Measurements from ENCODE around the gene RHOH.
"Not testable (repeated sequence)": the region's sequence is repeated elsewhere in the genome, so short reads cannot be mapped to it uniquely, and the experiment has no call there.

Gene RHOH

DNA sequence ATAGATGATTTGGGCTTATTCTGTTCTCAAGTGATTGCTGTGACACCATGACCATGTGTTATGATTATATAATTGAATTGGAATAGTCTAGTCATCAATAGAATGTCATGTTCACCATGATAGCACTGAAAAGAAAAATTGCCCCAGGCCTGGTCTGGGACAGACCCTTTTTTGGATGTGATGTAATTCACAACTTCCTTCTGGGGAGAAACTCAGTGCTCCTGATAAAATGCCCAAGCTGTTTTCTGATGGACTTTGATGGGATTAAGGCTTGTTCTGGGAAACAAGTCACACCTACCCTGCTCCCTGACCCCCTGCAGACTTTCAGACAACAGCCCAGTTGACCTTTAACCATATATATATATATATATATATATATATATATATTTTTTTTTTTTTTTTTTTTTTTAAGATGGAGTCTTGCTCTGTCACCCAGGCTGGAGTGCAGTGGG lies 65.3 kb downstream of the RHOH start:
- DNase-seq (ENCODE audit: low read depth in 2 of 2): no peak

DNA sequence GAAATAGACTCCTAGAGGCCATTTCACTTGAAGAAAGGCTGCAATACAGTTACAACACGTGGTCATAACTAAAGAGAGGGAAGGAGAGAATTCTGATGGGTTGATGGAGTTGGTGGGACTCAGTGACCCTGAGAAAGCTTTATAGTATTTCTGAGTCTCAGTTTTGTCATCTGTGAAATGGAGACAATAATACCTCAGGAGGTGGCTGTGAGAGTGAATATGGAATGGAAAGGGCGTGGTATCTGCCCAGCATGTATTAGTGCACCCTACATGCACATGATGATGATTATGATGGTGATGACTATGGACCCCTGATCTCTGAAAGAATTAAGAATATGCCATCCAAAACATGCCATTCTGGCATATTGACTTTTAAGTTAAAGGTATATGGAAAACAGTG lies 66.0 kb downstream of the RHOH start:
- no peak for DNase-seq (ENCODE audit: low read depth in 2 of 2)

DNA sequence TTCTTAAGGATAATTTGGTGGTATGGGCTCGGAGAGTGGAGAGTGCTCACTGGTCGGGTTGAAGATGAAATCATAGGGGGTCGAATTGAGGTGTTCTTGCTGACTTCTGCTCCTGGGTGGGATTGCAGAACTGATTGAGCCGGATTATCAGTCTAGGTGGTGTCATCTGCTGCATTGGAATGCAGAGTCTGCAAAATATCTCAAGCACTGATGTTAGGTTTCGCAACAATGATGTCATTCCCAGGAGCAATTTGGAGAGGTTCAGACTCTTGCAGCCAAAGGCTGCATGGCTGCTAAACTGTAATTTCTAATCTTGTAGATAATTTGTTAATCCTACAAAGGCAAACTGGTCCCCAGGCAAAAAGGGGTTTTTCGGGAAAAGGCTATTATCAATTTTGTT lies 67.7 kb downstream of the RHOH start:
- no peak for DNase-seq (ENCODE audit: low read depth in 2 of 2)

DNA sequence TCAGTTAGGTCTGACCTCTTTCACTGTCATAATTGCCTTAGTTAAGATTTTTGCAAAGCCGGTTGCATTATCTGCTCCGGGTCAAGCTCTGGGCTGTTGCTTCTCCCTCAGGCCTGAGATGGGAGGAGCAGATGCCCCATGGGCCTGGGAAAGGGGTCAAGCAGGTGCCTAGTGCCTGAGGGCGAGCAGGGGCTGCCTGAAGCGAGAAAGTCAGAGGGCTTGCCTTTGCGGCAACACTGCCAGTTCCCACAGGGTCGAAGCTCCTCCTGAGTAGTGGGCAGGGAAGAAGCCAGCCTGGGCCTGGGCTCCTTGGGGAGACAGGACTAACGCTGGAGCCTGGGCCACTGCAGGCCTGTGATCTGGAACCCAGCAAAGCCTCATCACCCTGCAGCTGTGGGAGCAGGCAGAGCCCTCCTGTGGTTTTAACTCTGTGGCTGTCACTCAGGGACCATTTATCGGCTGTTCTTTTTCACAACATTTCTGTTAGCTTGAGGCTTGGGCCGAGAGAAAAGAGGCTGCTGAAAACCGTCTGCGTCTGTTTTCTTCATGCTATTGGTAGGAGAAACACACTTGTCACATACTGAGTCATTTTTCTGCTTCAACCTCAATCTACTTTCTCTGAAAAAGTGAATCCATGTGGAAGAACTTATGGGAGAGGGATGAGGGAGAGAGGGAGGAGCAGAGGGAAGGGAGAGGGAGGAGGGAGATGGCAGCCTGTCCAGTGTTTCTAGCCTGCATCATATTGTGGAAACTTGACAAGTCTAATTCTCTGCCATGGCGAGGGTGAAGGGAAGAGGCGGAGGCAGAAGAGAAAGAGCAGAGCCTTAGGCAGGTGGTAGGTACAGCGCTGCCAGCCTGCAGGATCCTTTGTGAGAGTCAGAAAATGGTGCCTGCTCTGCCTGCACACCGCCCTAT lies 68.4 kb downstream of the RHOH start:
- DNase-seq (ENCODE audit: low read depth in 2 of 2): no peak

DNA sequence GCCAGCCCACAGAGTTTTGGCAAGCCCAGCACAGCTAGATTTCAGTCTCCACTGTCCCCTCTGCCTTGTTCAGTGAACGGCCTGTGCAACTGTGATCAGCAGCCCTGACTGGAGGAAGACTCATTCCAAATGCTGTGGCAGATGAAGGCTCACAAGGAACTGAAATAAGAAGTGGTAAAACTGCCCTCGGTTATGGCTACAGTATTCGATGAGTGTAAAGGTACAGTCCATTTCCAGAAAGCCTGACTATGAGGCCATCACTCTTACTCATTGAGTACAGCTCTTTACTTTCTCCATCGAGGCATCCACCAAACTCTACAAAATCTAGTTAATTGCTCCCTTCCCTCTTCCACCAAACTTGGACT lies 69.1 kb downstream of the RHOH start:
- DNase-seq (ENCODE audit: low read depth in 2 of 2): no peak

DNA sequence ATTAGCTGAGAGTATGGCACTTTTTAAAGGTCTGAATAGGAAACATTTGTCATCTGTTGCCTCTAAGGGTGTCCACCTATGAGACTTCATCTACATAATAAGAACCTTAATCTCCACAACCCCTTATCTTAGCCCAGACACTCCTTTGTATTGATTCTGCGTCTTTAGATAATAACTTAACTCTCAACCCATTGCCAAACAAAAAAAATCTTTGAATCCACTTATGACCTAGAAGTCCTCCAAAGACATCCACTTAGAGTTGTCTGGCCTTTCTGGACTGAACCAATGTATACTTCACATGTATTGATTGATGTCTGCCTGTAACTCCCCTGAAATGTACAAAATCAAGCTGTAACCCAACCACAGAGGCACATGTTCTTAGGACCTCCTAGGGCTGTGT lies 72.3 kb downstream of the RHOH start:
- DNase-seq (ENCODE audit: low read depth in 2 of 2): no peak

DNA sequence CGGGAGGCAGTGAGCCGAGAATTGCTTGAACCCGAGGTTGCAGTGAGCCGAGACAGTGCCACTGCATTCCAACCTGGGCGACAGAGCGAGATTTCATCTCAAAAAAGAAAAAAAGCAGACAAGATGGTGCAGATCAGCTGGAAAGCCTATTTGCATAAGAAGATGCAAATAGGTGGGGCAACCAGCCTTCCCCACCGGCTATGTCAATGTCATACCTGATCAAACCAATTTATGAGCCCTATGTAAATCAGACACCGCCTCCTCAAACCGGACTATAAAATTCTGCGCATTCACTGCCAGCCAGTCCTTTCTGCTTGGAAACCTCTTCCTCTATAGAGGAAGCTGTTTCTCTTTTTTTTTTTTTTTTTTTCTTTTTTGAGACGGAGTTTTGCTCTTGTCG lies 73.8 kb downstream of the RHOH start:
- no peak for DNase-seq (ENCODE audit: low read depth in 2 of 2)

DNA sequence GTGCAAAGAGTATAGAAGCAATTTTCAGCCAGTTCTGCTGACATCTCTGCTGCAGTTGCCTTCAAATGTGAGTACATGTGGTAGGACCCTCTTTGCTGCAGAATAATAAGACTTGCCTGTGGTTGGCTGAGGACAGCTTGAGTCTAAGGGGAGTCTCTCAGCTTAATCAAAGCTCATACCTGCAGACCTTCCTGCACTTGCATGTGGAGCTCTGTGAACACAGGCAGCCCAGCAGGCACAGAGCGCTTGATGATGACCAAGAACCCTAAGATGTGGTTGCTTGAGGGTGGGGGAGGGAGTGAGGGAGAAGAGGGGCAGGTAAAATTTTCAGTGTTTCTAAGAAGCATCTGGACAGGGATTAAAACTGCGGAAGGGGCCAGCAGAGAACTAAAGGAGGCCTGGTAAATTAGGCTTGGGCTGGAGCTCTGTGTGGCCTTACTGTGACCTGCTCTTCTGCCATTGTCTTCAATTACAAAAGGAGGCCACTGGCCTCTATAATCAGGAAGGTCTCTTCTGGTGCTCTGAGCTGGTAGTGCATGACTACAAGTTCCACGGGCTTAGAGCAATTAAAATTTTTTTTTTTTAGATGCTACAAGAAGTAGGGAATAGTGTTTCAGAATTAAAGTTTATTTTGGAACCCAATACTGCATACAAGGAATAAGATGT lies 78.4 kb downstream of the RHOH start:
- no peak for DNase-seq (ENCODE audit: low read depth in 2 of 2)

DNA sequence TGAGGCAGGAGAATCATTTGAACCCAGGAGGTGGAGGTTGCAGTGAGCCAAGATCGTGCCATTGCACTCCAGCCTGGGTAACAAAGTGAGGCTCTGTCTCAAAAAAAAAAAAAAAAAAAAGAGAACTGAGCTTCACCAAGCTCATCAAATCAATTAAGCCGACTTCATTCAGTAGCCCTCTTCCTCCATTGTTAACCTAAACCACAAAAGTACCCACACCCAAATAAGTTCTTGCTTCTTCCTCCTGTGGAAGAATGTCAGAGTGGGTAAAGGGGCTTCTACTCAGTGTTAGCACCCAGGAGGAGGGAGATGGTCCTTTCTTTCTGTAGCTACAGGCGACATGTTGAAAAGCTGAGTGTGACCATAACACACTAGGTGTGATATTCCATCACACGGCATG lies 79.7 kb downstream of the RHOH start:
- DNase-seq (ENCODE audit: low read depth in 2 of 2): no peak

DNA sequence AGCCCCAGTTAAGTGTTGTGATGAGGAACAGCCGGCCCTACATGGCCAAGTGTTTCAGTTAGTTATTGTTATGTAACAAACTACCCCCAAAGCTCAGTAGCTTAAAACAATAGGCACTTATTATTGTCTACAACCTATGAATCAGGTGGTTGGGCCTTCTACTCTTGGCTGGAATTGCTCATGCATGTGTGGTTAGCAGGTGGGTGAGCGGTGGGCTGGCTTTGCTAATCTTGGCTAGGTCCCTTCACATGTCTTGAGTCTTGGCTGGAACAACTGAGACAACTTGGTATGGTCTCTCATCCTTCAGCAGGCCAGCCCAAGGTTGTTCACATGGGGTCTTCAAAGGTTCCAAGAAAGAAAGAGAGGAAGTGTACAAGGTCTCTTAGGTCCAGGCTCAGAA lies 83.8 kb downstream of the RHOH start:
- DNase-seq (ENCODE audit: low read depth in 2 of 2): no peak

DNA sequence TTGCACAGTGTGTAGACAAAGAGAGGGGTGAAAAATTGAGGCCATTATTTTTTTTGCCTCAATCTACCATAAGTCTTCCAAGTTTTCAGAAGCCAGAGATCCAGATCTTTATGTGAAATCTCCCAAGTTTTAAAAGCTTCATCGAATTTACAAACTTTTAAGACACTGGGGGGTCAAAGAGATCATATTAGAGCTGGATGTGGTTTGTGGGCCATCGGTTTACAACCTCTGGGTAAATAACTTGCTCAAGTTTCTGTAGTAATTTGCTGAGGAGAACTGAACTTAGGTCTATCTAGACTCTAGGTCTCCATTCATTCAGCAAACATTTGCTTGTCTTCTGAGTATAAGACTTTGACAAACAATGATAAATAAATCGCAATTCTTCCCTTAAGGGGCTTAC lies 84.3 kb downstream of the RHOH start:
- no peak for DNase-seq (ENCODE audit: low read depth in 2 of 2)

DNA sequence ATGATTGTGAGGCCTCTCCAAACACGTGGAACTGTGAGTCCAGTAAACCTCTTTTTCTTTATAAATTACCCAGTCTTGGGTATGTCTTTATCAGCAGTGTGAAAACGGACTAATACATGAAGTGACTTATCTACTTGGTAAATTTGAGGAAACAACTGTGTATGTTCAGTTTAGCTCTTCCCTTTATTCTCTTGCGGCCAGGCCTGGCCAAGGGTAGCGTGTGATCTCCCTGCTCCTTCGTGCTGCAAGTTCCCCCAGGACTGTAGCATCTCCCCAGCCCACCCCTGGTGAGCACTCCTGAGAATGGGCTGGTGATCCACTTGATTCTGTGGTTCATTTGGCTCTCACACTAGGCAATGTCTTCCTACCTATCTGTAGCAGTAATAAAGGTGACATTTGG lies 85.1 kb downstream of the RHOH start:
- no peak for DNase-seq (ENCODE audit: low read depth in 2 of 2)

DNA sequence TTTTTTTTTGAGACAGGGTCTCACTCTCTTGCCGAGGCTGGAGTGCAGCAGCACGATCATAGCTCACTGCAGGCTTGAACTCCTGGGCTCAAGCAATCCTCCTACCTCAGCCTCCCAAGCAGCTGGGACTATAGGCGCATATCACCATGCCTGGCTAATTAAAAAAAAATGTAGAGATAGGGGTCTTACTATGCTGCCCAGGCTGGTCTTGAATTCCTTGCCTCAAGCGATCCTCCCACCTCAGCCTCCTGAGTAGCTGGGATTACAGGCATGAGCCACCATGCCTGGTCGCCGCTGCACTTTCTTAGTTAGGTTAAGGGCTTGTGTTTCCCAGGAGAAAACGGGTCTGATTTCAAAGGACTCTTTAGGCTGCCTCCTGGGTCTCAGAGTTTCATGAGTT lies 86.0 kb downstream of the RHOH start:
- not testable (repeated sequence) for DNase-seq (ENCODE audit: low read depth in 2 of 2)

DNA sequence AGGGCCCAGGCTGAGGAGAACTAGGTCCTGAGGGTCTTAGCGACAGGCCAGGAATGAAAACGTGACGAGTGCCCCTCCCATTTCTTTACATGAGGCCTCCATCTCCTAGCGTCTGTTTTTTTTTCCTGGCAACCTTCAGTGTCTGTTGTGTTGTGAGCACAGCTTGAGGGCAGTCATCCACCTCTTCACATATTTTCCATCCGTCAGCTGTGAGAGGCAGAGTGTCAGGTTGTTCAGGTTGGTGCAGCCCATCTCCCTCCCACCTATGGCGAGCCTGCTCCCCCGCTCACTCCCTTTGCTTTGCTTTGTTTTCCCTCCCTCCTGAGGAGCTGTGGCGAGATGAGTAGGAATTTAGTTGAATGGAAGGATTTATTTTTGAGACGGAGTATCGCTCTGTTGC lies 86.6 kb downstream of the RHOH start:
- no peak for DNase-seq (ENCODE audit: low read depth in 2 of 2)

DNA sequence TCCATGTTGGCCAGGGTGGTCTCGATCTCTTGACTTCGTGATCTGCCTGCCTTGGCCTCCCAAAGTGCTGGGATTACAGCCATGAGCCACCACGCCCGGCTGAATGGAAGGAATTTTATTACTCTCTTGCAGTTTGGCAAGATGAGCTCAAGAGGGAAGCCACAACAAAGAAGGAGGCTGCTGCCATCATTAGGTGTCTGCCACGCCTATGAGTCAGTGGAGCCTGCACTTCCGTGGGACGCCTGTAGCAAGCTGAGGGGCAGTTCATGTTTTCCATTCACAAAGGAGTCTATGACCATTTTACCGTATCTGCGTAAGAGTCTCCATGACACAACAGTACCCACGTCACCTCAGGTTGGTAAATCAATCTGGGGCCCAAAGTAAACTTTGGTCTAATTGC lies 87.1 kb downstream of the RHOH start:
- DNase-seq (ENCODE audit: low read depth in 2 of 2): peak; percentile 66 to 77

DNA sequence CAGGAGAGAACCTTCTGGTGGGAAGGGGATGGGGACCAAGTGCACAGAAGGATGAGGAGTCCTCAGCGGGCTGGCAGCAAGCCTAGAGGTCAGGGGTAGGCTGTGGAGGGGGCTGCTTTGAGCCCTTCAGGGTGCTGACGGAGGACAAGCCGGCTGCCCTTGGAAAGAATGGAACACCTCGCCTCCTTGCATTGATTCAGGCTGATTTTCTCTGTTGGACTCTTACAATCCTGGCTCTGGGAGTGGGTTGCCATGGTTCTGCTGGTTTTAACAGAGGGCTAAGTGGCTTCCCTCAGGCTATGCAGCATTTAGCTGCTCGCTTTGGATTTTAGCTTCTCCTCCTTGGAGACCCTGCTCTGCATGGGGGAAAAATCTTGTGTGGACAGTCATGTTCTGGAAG lies 88.9 kb downstream of the RHOH start:
- no peak for DNase-seq (ENCODE audit: low read depth in 2 of 2)

DNA sequence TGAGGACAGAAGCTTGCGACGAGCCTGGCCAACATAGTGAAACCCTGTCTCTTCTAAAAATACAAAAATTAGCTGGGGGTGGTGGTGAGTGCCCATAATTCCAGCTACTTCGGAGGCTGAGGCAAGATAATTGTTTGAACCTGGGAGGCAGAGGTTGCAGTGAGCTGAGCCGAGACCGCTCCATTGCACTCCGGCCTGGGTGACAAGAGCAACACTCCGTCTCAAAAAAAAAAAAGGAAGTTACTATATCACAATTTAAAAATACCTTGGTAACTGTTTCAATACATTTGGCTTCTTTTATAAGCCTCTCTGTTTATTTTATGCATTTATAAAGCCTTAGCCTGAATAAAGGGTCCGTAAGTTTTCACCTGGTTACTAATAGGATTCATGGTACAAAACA lies 91.7 kb downstream of the RHOH start:
- no peak for DNase-seq (ENCODE audit: low read depth in 2 of 2)

DNA sequence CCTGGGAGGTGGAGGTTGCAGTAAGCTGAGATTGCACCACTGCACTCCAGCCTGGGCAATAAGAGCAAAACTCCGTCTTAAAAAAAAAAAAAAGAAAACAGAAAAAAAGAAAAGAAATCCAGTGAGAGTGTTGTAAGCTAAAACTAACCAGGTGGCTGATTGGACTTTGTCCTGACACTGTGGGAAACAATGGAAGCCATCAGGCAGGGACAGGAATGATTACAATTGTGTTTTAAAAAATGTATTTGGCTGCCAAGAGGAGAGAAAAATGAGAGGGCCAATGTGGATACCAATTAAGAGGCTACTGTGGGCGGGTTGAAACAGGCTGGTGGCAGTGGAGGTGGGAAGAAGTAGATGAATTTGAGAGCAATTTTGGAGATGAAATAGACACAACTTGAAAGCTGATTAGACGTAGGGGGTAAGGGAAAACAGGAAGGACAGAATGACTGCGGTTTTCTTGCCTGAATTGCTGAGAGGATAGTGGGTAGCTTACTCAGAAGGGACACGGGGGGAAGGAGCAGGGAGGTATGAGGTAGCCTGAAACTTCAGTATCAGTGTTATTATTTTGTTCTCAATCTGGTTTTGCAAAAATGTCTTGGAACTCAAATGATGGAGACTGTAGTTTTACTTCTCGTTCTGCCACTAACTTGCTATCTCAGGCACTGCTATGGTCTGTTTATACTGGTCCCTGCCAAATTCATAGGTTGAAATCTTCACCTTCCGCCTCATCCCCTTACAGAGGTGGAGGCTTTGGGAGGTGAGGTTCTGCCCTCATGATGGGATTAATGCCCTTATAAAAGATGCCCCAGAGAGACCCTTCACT lies 92.7 kb downstream of the RHOH start:
- no peak for DNase-seq (ENCODE audit: low read depth in 2 of 2)

DNA sequence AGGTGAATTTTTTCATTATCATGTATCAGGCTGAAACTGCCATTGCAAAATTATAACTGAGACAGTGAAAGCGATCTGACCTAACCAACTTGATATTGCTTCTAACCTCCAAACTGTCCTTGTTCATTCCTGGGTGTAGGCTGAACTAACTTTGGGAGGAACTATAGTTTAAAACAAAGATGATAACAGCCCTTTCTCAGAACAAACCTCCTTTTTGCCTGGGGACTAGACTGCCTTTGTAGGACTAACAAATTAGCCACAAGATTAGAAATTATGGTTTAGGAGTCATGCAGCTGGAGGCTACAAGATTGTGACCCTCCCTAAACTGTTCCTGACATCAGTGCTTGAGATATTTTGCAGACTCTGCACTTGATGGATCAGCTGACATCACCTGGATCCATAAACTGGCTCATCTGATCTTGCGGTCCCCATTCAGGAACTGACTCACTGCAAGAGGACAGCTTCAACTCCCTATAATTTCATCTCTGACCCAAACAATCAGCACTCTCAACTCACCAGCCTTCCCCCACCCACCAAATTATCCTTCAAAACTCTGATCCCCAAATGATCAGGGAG lies 93.9 kb downstream of the RHOH start:
- DNase-seq (ENCODE audit: low read depth in 2 of 2): not testable (repeated sequence)

DNA sequence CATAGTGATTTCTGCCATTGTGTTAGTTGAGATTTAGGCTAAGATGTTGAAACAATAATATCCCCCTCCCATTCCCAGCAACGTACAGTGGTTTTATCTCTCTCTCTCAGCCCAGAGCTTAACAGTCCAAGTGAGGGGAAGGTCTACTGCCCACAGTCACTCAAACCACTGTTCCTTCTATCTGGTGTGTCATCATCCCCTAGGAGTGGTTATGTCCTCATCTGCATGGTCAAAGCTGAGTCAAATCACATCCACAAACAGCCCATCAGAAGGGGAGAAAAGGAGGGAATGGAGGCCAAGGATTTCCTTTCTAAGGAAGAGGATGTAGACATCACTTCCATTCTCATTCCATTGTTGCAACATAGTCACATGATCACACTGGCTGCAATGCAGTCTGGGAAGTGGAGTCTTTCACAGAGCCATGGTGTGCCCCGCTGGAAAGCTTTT lies 95.5 kb downstream of the RHOH start:
- DNase-seq (ENCODE audit: low read depth in 2 of 2): no peak

DNA sequence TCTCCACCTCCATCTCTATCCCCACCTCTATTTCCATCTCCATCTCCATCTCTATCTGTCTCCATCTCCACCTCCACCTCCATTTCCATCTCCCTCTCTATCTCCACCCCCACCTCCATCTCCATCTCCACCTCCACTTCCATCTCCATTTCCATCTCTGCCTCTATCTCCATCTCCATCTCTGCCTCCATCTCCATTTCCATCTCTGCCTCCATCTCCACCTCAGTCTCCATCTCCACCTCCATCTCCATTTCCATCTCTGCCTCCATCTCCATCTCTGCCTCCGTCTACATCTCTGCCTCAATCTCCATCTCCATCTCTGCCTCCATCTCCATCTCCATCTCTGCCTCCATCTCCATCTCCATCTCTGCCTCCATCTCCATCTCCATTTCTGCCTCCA lies 97.5 kb downstream of the RHOH start:
- DNase-seq (ENCODE audit: low read depth in 2 of 2): no peak

DNA sequence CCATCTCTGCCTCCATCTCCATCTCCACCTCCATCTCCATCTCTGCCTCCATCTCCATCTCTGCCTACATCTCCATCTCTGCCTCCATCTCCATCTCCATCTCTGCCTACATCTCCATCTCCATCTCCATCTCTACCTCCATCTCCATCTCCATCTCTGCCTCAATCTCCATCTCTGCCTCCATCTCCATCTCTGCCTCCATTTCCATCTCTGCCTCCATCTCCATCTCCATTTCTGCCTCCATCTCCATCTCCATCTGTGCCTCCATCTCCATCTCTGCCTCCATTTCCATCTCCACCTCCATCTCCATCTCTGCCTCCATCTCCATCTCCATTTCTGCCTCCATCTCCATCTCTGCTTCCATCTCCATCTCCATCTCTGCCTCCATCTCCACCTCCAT lies 98.2 kb downstream of the RHOH start:
- DNase-seq (ENCODE audit: low read depth in 2 of 2): not testable (repeated sequence)
